Mesodermal cell (in vitro differentiated cells): ENCODE results near the gene FFAR4.

Experiments
- H3K27ac ChIP-seq: 2 replicates; pipeline ENCODE4 v1.7.0; 2013; ENCODE audit warnings: mild to moderate bottlenecking, low read depth, low read length, moderate library complexity; ENCODE audit not compliant: severe bottlenecking
- H3K36me3 ChIP-seq: 2 replicates; pipeline ENCODE4 v1.7.1; 2013; ENCODE audit warnings: mild to moderate bottlenecking, low read length, moderate library complexity; ENCODE audit not compliant: control insufficient read depth, insufficient read depth
- H3K4me1 ChIP-seq: one replicate; pipeline ENCODE4 v1.7.1; 2013; ENCODE audit warnings: mild to moderate bottlenecking, low read length; ENCODE audit not compliant: insufficient read depth, control insufficient read depth, poor library complexity, severe bottlenecking
- H3K4me3 ChIP-seq: 2 replicates; pipeline ENCODE4 v1.7.0; 2013; ENCODE audit warnings: low read length, control low read depth, mild to moderate bottlenecking; ENCODE audit not compliant: insufficient read depth, poor library complexity, severe bottlenecking; ENCODE audit errors: extremely low read depth
- H3K9me3 ChIP-seq: 2 replicates; pipeline ENCODE4 v1.7.1; 2013; ENCODE audit warnings: mild to moderate bottlenecking, low read length, moderate library complexity; ENCODE audit not compliant: control insufficient read depth
- WGBS, 2 experiments: methylation state at CpG; one replicate each; pipeline ENCODE4 v1.1.5; 2013; ENCODE audit warnings: missing lambda C conversion rate in 2 of 2; ENCODE audit not compliant: insufficient coverage in 2 of 2; 5-methylcytosine and 5-hydroxymethylcytosine counted together

FFAR4 gene

DNA sequence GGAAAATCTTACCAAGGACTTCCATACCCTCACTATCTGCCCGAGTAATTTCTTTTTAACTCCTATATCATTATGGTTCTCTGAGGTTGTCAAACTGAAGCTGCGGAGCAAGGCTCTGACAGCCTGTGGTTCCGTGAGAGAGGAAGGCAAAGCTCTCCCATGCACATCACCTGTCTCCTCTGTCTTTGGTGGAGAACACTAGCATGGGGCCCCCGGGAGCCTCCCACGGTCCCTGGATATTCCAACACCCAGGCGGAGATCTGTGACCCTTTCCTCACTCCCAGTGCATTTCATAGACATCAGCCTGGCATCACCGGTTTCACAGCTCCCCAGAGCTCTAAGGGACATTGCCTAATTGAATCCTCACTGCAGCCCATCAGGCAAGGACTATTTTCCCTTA, 24.2 kb downstream of the FFAR4 start:
- no peak overlapping the region for H3K27ac ChIP-seq
- H3K36me3 ChIP-seq: no peaks in the 10 kb centered on the region
- no peaks in the 10 kb centered on the region for H3K9me3 ChIP-seq
- 96 to 97% methylated on average over 5 of the region's 7 CpGs for WGBS, 2 experiments
- no peak overlapping the region for H3K4me3 ChIP-seq
- no peaks in the 10 kb centered on the region for H3K4me1 ChIP-seq

DNA sequence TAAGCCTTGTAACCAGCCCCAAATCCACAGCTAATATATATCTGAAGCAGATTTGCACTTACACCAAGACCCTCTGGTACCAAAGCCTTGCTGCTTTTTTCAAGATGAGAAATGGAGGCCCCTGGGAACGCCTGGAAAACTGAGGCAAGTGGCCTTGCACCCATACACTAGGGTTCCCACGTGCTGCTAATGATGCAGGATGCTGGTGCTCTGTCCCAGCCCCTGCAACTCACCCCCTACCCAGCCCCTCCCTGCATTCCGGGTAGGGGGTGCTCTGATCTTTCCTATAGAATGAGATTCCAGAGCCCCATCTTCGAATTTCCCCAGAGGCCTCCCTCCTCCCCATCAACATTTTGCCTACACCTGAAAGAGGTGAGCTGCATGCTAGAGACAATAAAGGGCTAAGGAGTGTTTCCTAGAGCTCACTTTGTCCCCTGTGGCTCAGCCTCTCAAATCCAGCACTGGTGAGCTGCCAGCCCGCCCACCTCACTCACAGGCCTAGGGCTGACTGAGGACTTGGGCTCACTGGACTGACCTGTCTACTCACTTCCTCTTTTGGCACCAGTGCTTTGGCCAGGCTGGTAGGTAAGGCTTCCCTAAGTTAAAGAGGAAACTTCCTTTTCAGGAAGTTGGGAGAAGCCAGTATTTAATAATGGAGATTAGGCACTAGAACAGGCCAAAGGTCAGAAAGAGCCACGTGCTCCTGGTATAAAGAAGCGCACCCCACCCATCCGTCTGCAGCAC, 24.8 kb downstream of the FFAR4 start:
- 84 to 93% methylated on average over 3 of the region's 8 CpGs for WGBS, 2 experiments
- H3K4me3 ChIP-seq: no peak overlapping the region
- no peaks in the 10 kb centered on the region for H3K36me3 ChIP-seq
- no peaks in the 10 kb centered on the region for H3K4me1 ChIP-seq
- no peaks in the 10 kb centered on the region for H3K9me3 ChIP-seq
- H3K27ac ChIP-seq: no peak overlapping the region

DNA sequence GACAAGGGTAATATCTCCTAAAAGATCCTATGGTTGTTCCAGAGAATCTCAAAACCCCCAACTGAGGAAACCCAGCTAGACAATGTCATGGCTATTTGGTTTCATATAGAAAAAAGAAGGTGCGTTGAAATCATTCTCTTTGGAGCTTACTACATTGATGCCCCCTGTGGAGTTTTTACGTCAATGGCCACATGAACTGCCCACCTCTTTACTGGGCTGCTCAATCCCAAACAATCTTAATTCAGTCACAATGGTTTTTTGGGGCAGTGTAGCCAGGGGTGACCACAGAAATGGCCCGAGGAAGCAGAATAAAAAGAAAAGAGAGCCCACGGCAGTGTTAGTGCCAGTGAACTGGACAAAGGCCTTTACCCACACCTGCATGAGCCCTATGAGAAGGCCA, 26.8 kb downstream of the FFAR4 start:
- no peaks in the 10 kb centered on the region for H3K36me3 ChIP-seq
- H3K4me3 ChIP-seq: no peak overlapping the region
- no peaks in the 10 kb centered on the region for H3K9me3 ChIP-seq
- H3K27ac ChIP-seq: no peak overlapping the region
- H3K4me1 ChIP-seq: no peaks in the 10 kb centered on the region
- WGBS, 2 experiments: 100% methylated on average over 2 of the region's 4 CpGs; no CpG with 5 or more reads in 1 of the 2 experiments

DNA sequence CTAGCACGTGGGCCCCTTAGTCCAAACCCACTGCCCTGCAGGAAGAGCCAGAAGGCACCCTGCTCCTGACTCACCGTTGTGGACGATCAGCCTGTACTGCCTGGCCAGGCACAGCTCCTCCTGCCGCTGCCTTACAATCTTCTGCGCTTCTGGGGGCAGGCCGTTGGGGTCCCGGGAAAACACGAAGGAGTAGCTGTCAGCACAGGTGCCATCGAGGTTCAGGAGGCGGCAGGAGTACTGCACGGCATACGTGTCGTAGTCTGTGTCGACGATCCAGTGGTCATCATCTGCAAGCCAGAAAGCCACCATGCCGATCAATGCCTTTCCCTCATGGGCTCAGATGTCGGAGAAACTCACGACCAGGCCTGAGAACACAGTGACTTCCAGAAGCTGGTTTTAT, 27.3 kb downstream of the FFAR4 start:
- Histone ChIP-seq H3K27ac (no peak overlapping the region), H3K4me1 (no peaks in the 10 kb centered on the region), H3K4me3 (no peak overlapping the region), H3K9me3 (no peaks in the 10 kb centered on the region), H3K36me3 (no peaks in the 10 kb centered on the region)
- 94% methylated on average over 18 of the region's 18 CpGs for WGBS, 2 experiments

DNA sequence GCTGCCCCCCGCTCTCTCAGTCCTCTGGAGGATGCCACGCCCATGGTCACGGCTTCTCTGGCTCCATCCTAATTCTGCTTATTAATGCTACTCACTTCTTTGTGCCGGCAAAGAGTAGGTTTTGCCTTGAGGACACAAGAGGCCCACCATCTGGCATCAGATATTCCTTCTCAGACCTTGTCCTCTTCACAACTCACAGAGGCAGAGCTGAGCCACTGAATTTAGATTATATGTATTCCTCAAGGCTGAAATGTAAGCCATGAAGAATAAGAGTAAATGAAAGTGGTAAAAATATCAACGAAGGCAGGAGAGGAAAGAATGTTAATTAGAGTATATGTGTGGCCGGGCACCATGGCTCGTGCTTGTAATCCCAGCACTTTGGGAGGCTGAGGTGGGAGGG, 28.1 kb downstream of the FFAR4 start:
- 95 to 96% methylated on average over 7 of the region's 7 CpGs for WGBS, 2 experiments

DNA sequence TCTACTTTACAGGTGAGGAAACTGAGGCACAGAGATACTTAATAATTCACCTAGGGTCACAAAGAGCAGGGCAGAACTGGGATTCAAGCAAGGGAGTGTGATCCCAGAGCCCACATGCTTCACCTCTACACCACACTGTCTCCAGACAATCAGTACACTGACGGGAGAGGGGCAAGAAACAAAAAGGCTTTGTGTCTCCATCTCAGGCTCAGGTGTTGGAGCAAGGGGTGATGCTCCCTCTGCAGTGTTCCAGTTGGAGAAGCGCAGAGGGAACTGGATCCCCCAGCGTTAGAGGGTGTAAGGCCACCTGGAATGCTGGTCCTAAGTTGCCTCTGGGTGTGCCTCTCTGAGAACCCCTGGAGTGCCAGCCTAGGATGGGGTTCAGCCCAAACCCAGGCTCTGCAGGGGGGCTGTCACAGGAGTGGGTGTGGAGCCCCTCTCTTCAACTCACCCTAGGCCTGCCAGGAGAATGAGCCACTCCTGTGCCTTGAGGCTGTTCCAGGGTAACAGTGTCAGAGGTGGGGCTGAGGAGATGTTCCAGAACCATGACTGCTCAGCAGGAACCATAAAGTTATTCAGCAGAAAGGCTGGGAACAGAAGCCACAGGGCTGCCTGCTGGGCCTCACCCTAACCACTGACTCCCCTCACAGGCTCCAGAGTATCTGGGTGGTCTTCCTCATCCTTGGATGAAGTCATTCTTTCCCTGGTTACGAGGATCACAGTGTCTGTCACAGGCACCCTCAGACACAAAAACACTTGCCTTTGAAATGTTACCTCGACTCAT, 29.1 kb downstream of the FFAR4 start:
- Histone ChIP-seq H3K9me3 (no peaks in the 10 kb centered on the region), H3K36me3 (no peaks in the 10 kb centered on the region), H3K4me3 (no peak overlapping the region), H3K4me1 (no peaks in the 10 kb centered on the region), H3K27ac (no peak overlapping the region)
- WGBS, 2 experiments: 88 to 92% methylated on average over 3 to 4 of the region's 5 CpGs

More for the DNA sequence above, 28.1 kb downstream of the FFAR4 start:
- Histone ChIP-seq H3K27ac (no peak overlapping the region), H3K4me1 (no peaks in the 10 kb centered on the region), H3K36me3 (no peaks in the 10 kb centered on the region), H3K4me3 (no peak overlapping the region), H3K9me3 (no peaks in the 10 kb centered on the region)

DNA sequence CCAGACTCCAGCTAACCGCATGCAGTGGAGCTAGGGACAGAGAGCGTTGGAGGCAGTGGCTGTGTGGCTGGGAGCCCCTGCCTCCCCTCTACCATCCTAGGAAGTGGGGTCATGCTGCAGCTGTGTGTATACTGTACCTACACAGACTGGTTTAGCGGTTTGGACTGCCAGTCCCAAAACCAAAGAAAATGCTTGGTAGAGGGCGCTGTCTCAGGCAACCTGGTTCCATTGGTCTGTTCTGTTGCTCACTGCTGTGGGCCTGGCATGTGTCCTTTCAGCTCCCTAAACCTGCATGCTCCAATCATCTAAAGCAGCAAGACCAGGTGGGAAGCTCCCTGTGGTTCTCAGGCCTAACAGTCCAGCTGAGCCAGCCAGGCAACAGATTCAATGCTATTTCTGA, 30.1 kb downstream of the FFAR4 start:
- whole genome bisulfite sequencing, 2 experiments: 75 to 89% methylated on average over 4 of the region's 4 CpGs
- H3K4me3 ChIP-seq: no peak overlapping the region
- no peaks in the 10 kb centered on the region for H3K9me3 ChIP-seq
- H3K27ac ChIP-seq: no peak overlapping the region
- H3K4me1 ChIP-seq: no peaks in the 10 kb centered on the region
- no peaks in the 10 kb centered on the region for H3K36me3 ChIP-seq

DNA sequence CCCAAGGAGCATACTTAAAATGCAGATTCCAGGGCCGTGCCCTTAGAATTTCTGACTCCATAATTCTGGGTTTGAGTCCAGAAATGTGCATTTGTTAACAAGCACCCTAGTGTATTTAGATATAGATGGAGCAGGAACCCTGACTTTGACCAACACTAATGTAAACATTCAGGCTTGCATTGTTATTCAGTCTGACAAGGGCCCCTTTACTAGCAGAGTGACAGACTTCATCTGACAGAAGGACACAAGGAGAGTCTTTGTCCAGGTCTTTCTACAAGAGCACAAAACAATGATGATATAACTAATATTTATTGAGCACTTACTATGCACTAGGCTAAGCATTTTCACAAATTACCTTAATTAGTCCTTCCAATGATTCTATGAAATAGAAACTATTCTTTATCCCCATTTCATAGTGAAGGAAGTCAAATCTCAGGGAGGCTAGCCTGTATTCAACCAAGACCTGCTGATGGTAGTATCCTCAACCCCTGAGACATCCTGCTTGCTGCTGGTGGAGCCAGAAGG, 30.7 kb downstream of the FFAR4 start:
- Histone ChIP-seq H3K4me3 (no peak overlapping the region), H3K36me3 (no peaks in the 10 kb centered on the region), H3K27ac (no peak overlapping the region), H3K4me1 (no peaks in the 10 kb centered on the region), H3K9me3 (no peaks in the 10 kb centered on the region)
- 100% methylated on average over 1 of the region's 1 CpG; no CpG with 5 or more reads in 1 of the 2 experiments for WGBS, 2 experiments

DNA sequence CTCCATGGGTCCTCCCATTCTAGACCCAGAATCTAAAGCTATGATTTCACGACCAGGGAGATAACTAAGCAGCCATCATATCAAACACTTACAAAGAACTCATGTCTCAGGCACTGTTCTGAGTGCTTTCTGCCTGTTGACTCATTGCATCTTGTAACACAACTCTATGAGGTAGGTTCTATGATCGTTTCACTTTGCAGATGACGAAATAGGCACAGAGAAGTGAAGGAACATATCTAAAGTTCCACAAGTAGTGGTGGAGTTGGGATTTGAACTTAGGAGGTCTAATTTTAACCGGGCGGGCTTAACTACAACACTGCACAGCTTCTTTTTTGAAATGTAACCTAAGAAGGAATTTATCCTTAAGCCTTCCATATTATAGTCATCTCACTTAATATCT, 31.7 kb downstream of the FFAR4 start:
- WGBS, 2 experiments: 94 to 95% methylated on average over 2 to 3 of the region's 5 CpGs
- H3K36me3 ChIP-seq: no peaks in the 10 kb centered on the region
- H3K4me3 ChIP-seq: no peak overlapping the region
- no peaks in the 10 kb centered on the region for H3K4me1 ChIP-seq
- H3K9me3 ChIP-seq: no peaks in the 10 kb centered on the region
- no peak overlapping the region for H3K27ac ChIP-seq

DNA sequence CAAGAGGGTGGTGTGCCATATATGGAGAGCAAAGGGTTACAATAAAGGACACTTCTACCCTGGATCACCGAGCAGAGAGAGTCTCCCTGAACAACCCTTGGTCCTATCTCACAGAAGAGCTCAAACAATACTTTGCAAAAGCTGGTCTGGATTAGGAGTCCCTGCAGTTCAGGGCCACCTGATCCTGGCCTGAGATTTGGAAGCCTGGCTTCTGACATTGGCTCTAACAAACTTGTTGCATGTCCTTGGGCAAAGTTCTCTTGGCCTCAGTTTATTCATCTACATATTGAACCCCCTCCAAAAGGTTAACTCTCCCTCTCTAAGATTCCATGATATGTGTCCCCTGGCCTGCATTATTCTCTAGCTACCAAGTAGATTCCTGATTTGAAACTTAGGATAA, 32.9 kb downstream of the FFAR4 start:
- Histone ChIP-seq H3K36me3 (no peaks in the 10 kb centered on the region), H3K4me3 (no peak overlapping the region), H3K9me3 (no peaks in the 10 kb centered on the region), H3K4me1 (no peaks in the 10 kb centered on the region), H3K27ac (no peak overlapping the region)
- WGBS, 2 experiments: 86% methylated on average over 1 of the region's 1 CpG; no CpG with 5 or more reads in 1 of the 2 experiments

DNA sequence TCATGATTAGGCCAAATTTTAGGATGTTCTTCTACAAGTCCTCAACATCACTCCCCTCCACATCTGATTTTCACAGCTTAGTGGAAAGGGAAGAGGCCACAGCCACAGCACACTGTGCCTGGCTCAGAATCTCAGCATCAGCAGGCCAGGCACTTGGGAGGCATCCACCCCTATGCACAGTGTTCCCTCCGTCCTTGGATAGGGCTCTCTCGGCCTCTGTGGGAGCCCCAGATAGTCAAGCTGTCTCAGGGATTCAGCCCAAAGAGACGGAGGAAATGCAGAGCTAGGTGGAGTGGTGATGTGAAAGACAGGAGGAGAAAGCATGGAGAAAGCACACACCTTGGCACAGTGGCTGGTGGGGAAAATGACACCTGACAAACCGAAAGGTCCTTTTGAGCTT, 33.3 kb downstream of the FFAR4 start:
- WGBS, 2 experiments: 93 to 98% methylated on average over 3 of the region's 4 CpGs
- H3K9me3 ChIP-seq: no peaks in the 10 kb centered on the region
- H3K4me3 ChIP-seq: no peak overlapping the region
- H3K4me1 ChIP-seq: no peaks in the 10 kb centered on the region
- H3K36me3 ChIP-seq: no peaks in the 10 kb centered on the region
- H3K27ac ChIP-seq: no peak overlapping the region
